Measurements from ENCODE around the gene TMEM204. TPM values are rescaled to one million over a fixed set of nuclear protein-coding genes. Genes with fewer than 3 reads are reported as not detected.

Gene TMEM204
- polyA plus RNA-seq, 2 donors = 3.4 to 6.2 TPM

DNA sequence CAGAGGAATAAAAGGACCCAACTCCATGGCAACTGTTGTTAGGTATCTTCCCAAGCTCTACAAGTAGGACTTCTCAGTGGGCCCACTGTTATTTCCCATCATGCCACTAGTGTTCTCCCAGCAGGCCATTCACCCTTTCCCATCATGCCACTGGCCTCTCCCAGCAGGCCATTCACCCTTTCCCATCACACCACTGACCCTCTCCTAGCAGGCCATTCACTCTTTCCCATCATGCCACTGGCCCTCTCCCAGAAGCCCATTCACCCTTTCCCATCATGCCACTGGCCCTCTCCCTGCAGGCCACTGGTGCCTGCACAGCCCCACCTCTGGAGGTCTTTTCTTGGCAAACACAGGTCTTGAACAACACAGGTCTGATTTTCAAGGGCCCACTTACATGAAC is 42.1 kb downstream of the TMEM204 start:
- Histone ChIP-seq H3K4me1 (ENCODE audit: control insufficient read depth in 2 of 2, insufficient read depth in 2 of 2, low read length in 1 of 2) (no peaks in the 10 kb centered on the region), H3K27ac (ENCODE audit: low read depth in 2 of 2, low read length in 1 of 2) (no peak overlapping the region), H3K9me3 (ENCODE audit: control insufficient read depth in 2 of 2, insufficient read depth in 1 of 2, low read depth in 1 of 2, low read length in 1 of 2) (no peaks in the 10 kb centered on the region), H3K27me3 (ENCODE audit: control insufficient read depth in 1 of 2, insufficient read depth in 2 of 2, low read length in 2 of 2) (no peaks in the 10 kb centered on the region), H3K36me3 (ENCODE audit: control insufficient read depth in 2 of 2, insufficient read depth in 2 of 2, low read length in 1 of 2) (peaks cover 0 to 3% of the 10 kb centered on the region in 2 donors), H3K4me3 (ENCODE audit: low read depth in 1 of 2, low read length in 2 of 2) (no peak overlapping the region)

DNA sequence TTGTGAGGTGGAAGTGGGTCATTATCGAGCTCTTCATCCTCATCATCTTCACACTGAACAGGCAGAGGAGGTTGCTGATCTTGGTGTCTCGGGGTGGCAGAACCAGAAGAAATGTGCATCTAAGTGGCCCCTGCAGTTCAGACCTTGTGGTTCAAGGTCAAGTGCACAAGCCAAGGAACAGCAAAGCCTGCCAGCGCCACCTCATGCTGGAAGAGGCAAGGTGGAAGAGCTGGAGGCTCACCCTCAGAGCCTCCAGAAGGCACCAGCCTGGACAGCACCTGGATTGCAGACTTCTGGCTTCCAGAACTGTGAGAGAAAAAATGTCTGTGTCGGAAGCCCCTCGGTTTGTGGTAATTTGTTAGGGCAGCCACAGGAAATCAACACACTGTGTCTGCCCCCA is 45.7 kb downstream of the TMEM204 start:
- Histone ChIP-seq H3K27ac (ENCODE audit: low read depth in 2 of 2, low read length in 1 of 2) (no peak overlapping the region), H3K36me3 (ENCODE audit: control insufficient read depth in 2 of 2, insufficient read depth in 2 of 2, low read length in 1 of 2) (peaks cover 0 to 7% of the 10 kb centered on the region in 2 donors), H3K4me3 (ENCODE audit: low read depth in 1 of 2, low read length in 2 of 2) (no peak overlapping the region), H3K9me3 (ENCODE audit: control insufficient read depth in 2 of 2, insufficient read depth in 1 of 2, low read depth in 1 of 2, low read length in 1 of 2) (no peaks in the 10 kb centered on the region), H3K4me1 (ENCODE audit: control insufficient read depth in 2 of 2, insufficient read depth in 2 of 2, low read length in 1 of 2) (no peaks in the 10 kb centered on the region), H3K27me3 (ENCODE audit: control insufficient read depth in 1 of 2, insufficient read depth in 2 of 2, low read length in 2 of 2) (no peaks in the 10 kb centered on the region)
- 88 to 90% methylated on average over 5 of the region's 5 CpGs for WGBS, 2 donors

DNA sequence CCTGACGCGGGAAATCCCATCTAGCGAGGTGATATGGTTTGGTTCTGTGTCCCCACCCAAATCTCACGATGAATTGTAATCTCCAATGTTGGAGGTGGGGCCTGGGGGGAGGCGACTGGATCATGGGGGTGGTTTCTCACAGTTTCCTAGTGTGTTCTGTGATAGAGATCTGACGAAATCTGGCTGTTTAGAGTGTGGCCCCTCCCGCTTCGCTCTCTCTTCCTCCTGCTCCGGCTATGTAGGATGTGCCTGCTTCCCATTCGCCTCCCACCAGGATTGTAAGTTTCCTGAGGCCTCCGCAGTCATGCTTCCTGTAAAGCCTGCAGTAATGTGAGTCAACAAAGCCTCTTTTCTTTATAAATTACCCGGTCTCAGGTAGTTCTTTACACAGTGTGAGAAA is 46.8 kb downstream of the TMEM204 start:
- Histone ChIP-seq H3K4me3 (ENCODE audit: low read depth in 1 of 2, low read length in 2 of 2) (no peak overlapping the region), H3K27ac (ENCODE audit: low read depth in 2 of 2, low read length in 1 of 2) (no peak overlapping the region), H3K36me3 (ENCODE audit: control insufficient read depth in 2 of 2, insufficient read depth in 2 of 2, low read length in 1 of 2) (peaks cover 0 to 12% of the 10 kb centered on the region in 2 donors), H3K4me1 (ENCODE audit: control insufficient read depth in 2 of 2, insufficient read depth in 2 of 2, low read length in 1 of 2) (no peaks in the 10 kb centered on the region), H3K27me3 (ENCODE audit: control insufficient read depth in 1 of 2, insufficient read depth in 2 of 2, low read length in 2 of 2) (no peaks in the 10 kb centered on the region), H3K9me3 (ENCODE audit: control insufficient read depth in 2 of 2, insufficient read depth in 1 of 2, low read depth in 1 of 2, low read length in 1 of 2) (no peaks in the 10 kb centered on the region)
- 79 to 84% methylated on average over 12 of the region's 12 CpGs for WGBS, 2 donors

DNA sequence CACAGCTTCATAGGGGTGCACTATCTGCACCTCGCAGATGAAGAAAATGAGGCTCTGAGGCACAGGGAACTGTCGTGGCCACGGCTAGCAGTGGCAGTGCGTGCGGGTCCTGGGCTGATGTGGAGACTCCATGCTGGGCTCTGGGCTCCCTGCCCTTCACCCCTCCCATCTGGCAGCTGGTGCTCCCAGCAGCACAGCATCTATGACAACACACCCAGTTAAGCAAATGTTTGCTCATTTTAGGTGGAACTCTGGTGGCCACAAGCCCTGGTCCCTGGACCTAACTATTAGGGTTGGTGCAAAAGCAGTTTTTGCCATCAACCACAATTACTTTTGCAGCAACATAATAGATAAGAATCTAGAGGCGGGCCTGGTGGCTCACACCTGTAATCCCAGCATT is 47.5 kb downstream of the TMEM204 start:
- peaks cover 0 to 12% of the 10 kb centered on the region in 2 donors for H3K36me3 ChIP-seq (ENCODE audit: control insufficient read depth in 2 of 2, insufficient read depth in 2 of 2, low read length in 1 of 2)
- WGBS, 2 donors = 91% methylated on average over 6 of the region's 6 CpGs

DNA sequence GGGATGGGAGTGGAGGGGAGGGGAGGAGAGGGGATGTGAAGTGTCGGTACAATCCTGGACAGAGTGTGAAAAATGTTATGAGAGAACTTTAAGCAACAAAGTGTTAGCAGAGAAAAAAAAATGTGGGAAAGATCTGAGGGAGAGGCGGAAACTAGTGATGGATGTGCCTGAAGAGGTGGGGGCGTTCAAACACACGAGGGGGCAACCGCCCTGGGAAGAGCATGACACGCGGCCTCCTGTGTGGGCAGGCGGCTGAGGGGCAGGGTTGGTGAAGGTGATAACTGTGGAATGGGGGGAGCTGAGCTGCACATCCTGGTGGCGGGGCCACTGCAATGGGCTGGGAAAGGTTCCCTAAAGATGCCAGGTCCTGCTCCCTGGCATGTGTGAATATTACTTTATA is 48.3 kb downstream of the TMEM204 start:
- peaks cover 0 to 19% of the 10 kb centered on the region in 2 donors for H3K36me3 ChIP-seq (ENCODE audit: control insufficient read depth in 2 of 2, insufficient read depth in 2 of 2, low read length in 1 of 2)
- no peaks in the 10 kb centered on the region for H3K4me1 ChIP-seq (ENCODE audit: control insufficient read depth in 2 of 2, insufficient read depth in 2 of 2, low read length in 1 of 2)
- no peak overlapping the region for H3K4me3 ChIP-seq (ENCODE audit: low read depth in 1 of 2, low read length in 2 of 2)
- no peaks in the 10 kb centered on the region for H3K9me3 ChIP-seq (ENCODE audit: control insufficient read depth in 2 of 2, insufficient read depth in 1 of 2, low read depth in 1 of 2, low read length in 1 of 2)
- 86 to 90% methylated on average over 9 of the region's 9 CpGs for WGBS, 2 donors
- H3K27me3 ChIP-seq (ENCODE audit: control insufficient read depth in 1 of 2, insufficient read depth in 2 of 2, low read length in 2 of 2) = no peaks in the 10 kb centered on the region
- H3K27ac ChIP-seq (ENCODE audit: low read depth in 2 of 2, low read length in 1 of 2) = no peak overlapping the region

More for the DNA sequence above, 47.5 kb downstream of the TMEM204 start:
- Histone ChIP-seq H3K9me3 (ENCODE audit: control insufficient read depth in 2 of 2, insufficient read depth in 1 of 2, low read depth in 1 of 2, low read length in 1 of 2) (no peaks in the 10 kb centered on the region), H3K4me1 (ENCODE audit: control insufficient read depth in 2 of 2, insufficient read depth in 2 of 2, low read length in 1 of 2) (no peaks in the 10 kb centered on the region), H3K27ac (ENCODE audit: low read depth in 2 of 2, low read length in 1 of 2) (no peak overlapping the region), H3K27me3 (ENCODE audit: control insufficient read depth in 1 of 2, insufficient read depth in 2 of 2, low read length in 2 of 2) (no peaks in the 10 kb centered on the region), H3K4me3 (ENCODE audit: low read depth in 1 of 2, low read length in 2 of 2) (no peak overlapping the region)

DNA sequence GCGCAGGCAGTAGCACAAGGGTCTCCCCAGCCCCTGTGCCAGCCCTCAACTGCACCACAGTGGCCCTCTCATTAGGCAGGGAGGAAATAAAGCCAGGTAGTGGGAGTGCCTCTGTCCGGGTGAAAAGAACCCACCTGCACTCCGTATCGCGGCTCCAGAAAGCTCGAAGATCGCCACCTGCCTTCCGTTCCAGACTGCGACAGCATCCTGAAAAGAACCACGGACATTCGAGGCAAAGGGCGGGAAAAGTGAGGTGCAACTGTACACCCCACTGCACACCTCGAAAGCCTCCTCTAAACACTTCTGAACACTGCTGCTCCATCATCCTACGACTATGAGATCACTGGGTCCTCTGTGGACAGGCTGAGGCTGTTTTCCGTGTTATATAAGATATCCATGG is 49.7 kb downstream of the TMEM204 start:
- Histone ChIP-seq H3K9me3 (ENCODE audit: control insufficient read depth in 2 of 2, insufficient read depth in 1 of 2, low read depth in 1 of 2, low read length in 1 of 2) (no peaks in the 10 kb centered on the region), H3K4me1 (ENCODE audit: control insufficient read depth in 2 of 2, insufficient read depth in 2 of 2, low read length in 1 of 2) (no peaks in the 10 kb centered on the region), H3K36me3 (ENCODE audit: control insufficient read depth in 2 of 2, insufficient read depth in 2 of 2, low read length in 1 of 2) (peaks cover 0 to 23% of the 10 kb centered on the region in 2 donors), H3K27me3 (ENCODE audit: control insufficient read depth in 1 of 2, insufficient read depth in 2 of 2, low read length in 2 of 2) (no peaks in the 10 kb centered on the region), H3K4me3 (ENCODE audit: low read depth in 1 of 2, low read length in 2 of 2) (no peak overlapping the region), H3K27ac (ENCODE audit: low read depth in 2 of 2, low read length in 1 of 2) (no peak overlapping the region)
- 86 to 87% methylated on average over 15 of the region's 15 CpGs for WGBS, 2 donors

DNA sequence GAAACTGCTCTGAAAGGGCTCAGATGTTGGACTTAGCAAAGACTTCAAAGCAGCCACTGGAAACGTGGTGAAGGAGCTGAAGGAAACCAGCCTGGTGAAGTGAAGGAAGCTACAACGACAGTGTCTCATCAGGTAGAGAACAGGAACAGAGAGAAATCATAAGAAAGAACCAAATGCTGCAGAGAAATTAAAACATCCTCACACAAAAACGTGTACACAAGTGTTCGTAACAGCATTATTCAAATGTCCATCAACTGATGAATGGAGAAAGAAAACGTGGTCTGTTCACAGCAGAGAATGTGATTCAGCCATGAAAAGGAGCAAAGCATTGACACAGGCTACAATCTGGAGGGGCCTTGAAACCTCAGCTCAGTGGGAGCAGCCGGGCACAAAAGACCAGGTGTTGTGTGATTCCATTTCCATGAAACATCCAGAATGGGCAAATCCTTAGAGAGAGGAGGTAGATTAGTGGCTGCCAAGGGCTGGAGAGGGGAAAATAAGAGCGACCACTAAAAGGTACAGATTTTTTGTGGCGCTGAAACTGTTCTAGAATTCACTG is 51.5 kb downstream of the TMEM204 start:
- H3K4me1 ChIP-seq (ENCODE audit: control insufficient read depth in 2 of 2, insufficient read depth in 2 of 2, low read length in 1 of 2) = no peaks in the 10 kb centered on the region
- no peaks in the 10 kb centered on the region for H3K27me3 ChIP-seq (ENCODE audit: control insufficient read depth in 1 of 2, insufficient read depth in 2 of 2, low read length in 2 of 2)
- H3K9me3 ChIP-seq (ENCODE audit: control insufficient read depth in 2 of 2, insufficient read depth in 1 of 2, low read depth in 1 of 2, low read length in 1 of 2) = no peaks in the 10 kb centered on the region
- H3K36me3 ChIP-seq (ENCODE audit: control insufficient read depth in 2 of 2, insufficient read depth in 2 of 2, low read length in 1 of 2) = peaks cover 0 to 28% of the 10 kb centered on the region in 2 donors
- H3K27ac ChIP-seq (ENCODE audit: low read depth in 2 of 2, low read length in 1 of 2) = no peak overlapping the region
- WGBS, 2 donors = 78 to 79% methylated on average over 8 of the region's 8 CpGs
- no peak overlapping the region for H3K4me3 ChIP-seq (ENCODE audit: low read depth in 1 of 2, low read length in 2 of 2)

DNA sequence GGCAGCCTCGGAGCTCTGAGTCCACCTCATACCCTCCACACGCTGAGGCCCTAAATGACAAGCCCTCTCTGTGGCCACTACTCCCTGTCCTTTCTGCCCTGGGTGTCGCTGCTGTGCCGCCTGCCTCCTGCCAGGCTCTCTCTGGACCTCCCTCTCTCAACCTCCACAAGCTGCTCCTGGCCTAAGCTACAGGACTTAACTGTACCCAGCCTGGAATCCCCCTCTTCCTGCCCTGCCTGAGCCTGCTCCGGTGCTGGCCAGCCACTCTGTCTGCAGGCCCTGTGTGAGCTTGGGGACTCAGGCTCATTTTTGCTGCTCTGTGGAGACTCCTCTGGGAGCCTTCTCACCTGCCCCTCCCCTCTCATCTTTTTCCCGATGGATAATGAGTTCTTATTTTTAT is 56.9 kb downstream of the TMEM204 start:
- H3K36me3 ChIP-seq (ENCODE audit: control insufficient read depth in 2 of 2, insufficient read depth in 2 of 2, low read length in 1 of 2) = peaks cover 2 to 19% of the 10 kb centered on the region in 2 donors
- no peak overlapping the region for H3K4me3 ChIP-seq (ENCODE audit: low read depth in 1 of 2, low read length in 2 of 2)
- H3K27me3 ChIP-seq (ENCODE audit: control insufficient read depth in 1 of 2, insufficient read depth in 2 of 2, low read length in 2 of 2) = no peaks in the 10 kb centered on the region
- H3K27ac ChIP-seq (ENCODE audit: low read depth in 2 of 2, low read length in 1 of 2) = no peak overlapping the region
- WGBS, 2 donors = 86 to 90% methylated on average over 6 of the region's 6 CpGs
- no peaks in the 10 kb centered on the region for H3K4me1 ChIP-seq (ENCODE audit: control insufficient read depth in 2 of 2, insufficient read depth in 2 of 2, low read length in 1 of 2)
- H3K9me3 ChIP-seq (ENCODE audit: control insufficient read depth in 2 of 2, insufficient read depth in 1 of 2, low read depth in 1 of 2, low read length in 1 of 2) = no peaks in the 10 kb centered on the region

DNA sequence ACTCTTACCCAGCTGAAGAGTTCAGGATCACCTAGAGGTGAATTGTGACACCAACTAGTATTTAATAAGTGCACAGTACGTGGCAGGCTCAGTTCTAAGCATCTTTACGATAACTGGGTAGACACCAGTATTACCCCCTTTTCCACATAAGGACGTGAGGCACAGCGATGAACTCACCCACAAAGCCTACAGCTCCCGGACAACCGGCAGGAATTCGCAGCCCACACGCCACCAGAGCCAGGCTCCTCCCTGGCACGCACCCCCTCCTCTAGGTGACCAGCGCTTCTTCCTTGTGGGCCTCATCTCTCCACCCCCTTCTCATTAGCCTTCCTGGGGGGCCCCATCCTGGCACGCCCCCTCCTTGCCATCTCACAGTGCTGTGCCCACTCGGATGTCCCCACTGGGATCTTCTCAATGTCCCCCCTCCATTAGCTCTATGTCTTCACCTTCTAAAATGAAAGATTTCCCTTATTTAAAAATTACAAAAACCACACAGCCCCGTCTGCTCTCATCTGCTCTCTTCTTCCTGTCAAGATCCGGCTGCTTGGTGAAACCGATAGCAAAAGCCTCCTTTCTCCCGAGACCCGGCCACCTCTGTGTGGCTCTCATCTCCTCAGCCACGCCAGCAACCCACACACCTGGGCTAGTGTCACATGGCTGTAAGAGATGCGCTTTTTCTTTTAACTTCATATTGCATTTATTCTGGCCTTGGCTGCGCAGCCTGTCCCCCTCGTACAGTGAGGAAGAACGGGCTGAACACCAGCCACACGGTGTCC is 57.7 kb downstream of the TMEM204 start:
- Histone ChIP-seq H3K9me3 (ENCODE audit: control insufficient read depth in 2 of 2, insufficient read depth in 1 of 2, low read depth in 1 of 2, low read length in 1 of 2) (no peaks in the 10 kb centered on the region), H3K27me3 (ENCODE audit: control insufficient read depth in 1 of 2, insufficient read depth in 2 of 2, low read length in 2 of 2) (no peaks in the 10 kb centered on the region), H3K4me1 (ENCODE audit: control insufficient read depth in 2 of 2, insufficient read depth in 2 of 2, low read length in 1 of 2) (no peaks in the 10 kb centered on the region), H3K4me3 (ENCODE audit: low read depth in 1 of 2, low read length in 2 of 2) (no peak overlapping the region), H3K27ac (ENCODE audit: low read depth in 2 of 2, low read length in 1 of 2) (no peak overlapping the region), H3K36me3 (ENCODE audit: control insufficient read depth in 2 of 2, insufficient read depth in 2 of 2, low read length in 1 of 2) (peaks cover 2 to 17% of the 10 kb centered on the region in 2 donors)
- 92 to 94% methylated on average over 23 of the region's 23 CpGs for WGBS, 2 donors

DNA sequence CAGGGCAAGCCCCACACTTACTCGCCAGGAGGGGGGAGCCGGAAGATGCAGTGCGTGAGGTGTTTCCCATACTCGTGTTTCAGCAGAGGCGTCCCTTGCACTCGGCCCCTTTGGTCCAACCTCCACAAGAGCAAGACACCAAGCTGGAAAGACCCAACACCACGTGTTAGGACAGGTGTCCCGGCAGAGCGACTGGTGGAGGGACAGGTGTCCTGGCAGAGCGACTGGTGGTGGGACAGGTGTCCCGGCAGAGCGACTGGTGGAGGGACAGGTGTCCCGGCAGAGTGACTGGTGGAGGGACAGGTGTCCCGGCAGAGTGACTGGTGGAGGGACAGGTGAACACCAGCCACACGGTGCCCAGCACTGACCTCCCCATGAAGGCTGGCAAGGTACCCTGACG is 59.0 kb downstream of the TMEM204 start:
- Histone ChIP-seq H3K36me3 (ENCODE audit: control insufficient read depth in 2 of 2, insufficient read depth in 2 of 2, low read length in 1 of 2) (peaks cover 2 to 12% of the 10 kb centered on the region in 2 donors), H3K4me3 (ENCODE audit: low read depth in 1 of 2, low read length in 2 of 2) (no peak overlapping the region)

More for the DNA sequence above, 59.0 kb downstream of the TMEM204 start:
- H3K27me3 ChIP-seq (ENCODE audit: control insufficient read depth in 1 of 2, insufficient read depth in 2 of 2, low read length in 2 of 2) = no peaks in the 10 kb centered on the region
- no peaks in the 10 kb centered on the region for H3K4me1 ChIP-seq (ENCODE audit: control insufficient read depth in 2 of 2, insufficient read depth in 2 of 2, low read length in 1 of 2)
- H3K9me3 ChIP-seq (ENCODE audit: control insufficient read depth in 2 of 2, insufficient read depth in 1 of 2, low read depth in 1 of 2, low read length in 1 of 2) = no peaks in the 10 kb centered on the region
- H3K27ac ChIP-seq (ENCODE audit: low read depth in 2 of 2, low read length in 1 of 2) = no peak overlapping the region
- WGBS, 2 donors = 83 to 87% methylated on average over 16 of the region's 16 CpGs
